Neural cell (in vitro differentiated cells): ENCODE measurements around the gene OSGEP. TPM values are rescaled to one million over a fixed set of nuclear protein-coding genes. Genes with fewer than 3 reads are reported as not detected.
"Not testable (repeated sequence)": the region's sequence is repeated elsewhere in the genome, so short reads cannot be mapped to it uniquely, and the experiment has no call there.

Experiments used
- H2AFZ ChIP-seq: fragments of 200-600, 300-800 bp; sonication (generic), shearing (Covaris generic); 2 replicates; pipeline ENCODE4 v1.6.0; 2014; ENCODE audit warnings: low read depth, mild to moderate bottlenecking, antibody characterized with exemption, low read length, moderate library complexity
- H3F3A ChIP-seq: fragments of 200-600 bp; shearing (Covaris generic); 2 replicates; pipeline ENCODE4 v1.6.1; 2016; ENCODE audit warnings: mild to moderate bottlenecking, moderate library complexity, mixed read lengths, antibody characterized with exemption, low read length; ENCODE audit not compliant: insufficient read depth, poor library complexity, severe bottlenecking
- H3K27ac ChIP-seq: fragments of 200-600, 300-800 bp; sonication (generic), shearing (Covaris generic); 2 replicates; pipeline ENCODE4 v1.5.1; 2014; ENCODE audit warnings: mild to moderate bottlenecking, low read length, moderate library complexity
- H3K27me3 ChIP-seq: fragments of 300-800, 200-600 bp; sonication (generic), shearing (Covaris generic); 2 replicates; pipeline ENCODE4 v1.6.0; 2014; ENCODE audit warnings: mild to moderate bottlenecking, low read depth, low read length, moderate library complexity; ENCODE audit not compliant: insufficient read depth
- H3K36me3 ChIP-seq: fragments of 300-800, 200-600 bp; sonication (generic), shearing (Covaris generic); 2 replicates; pipeline ENCODE4 v1.5.1; 2014; ENCODE audit warnings: mild to moderate bottlenecking, antibody characterized with exemption, low read length, moderate library complexity; ENCODE audit not compliant: insufficient read depth
- H3K4me2 ChIP-seq: fragments of 300-800, 200-600 bp; sonication (generic), shearing (Covaris generic); 2 replicates; pipeline ENCODE4 v1.6.0; 2014; ENCODE audit warnings: mild to moderate bottlenecking, low read length
- H3K4me3 ChIP-seq: fragments of 300-800, 200-600 bp; sonication (generic), shearing (Covaris generic); 2 replicates; pipeline ENCODE4 v1.5.1; 2014; ENCODE audit warnings: mild to moderate bottlenecking, low read length, moderate library complexity
- H3K79me2 ChIP-seq: fragments of 200-600 bp; shearing (Covaris generic); replicated peaks from 2 replicates; pipeline ENCODE4 v1.6.0; 2014; ENCODE audit warnings: mild to moderate bottlenecking, low read length, moderate library complexity; ENCODE audit not compliant: insufficient read depth
- H3K9ac ChIP-seq: fragments of 300-800, 200-600 bp; sonication (generic), shearing (Covaris generic); 2 replicates; pipeline ENCODE4 v1.6.1; 2016; ENCODE audit warnings: mild to moderate bottlenecking, low read length, mixed read lengths
- H3K9me2 ChIP-seq: fragments of 200-600 bp; shearing (Covaris generic); 2 replicates; pipeline ENCODE4 v1.6.1; 2016; ENCODE audit warnings: mild to moderate bottlenecking, low read length, mixed read lengths; ENCODE audit not compliant: insufficient read depth
- H3K9me3 ChIP-seq: fragments of 200-600, 300-800 bp; sonication (generic), shearing (Covaris generic); 2 replicates; pipeline ENCODE4 v1.6.1; 2016; ENCODE audit warnings: mild to moderate bottlenecking, mixed run types, low read length, moderate library complexity, mixed read lengths
- H4K20me1 ChIP-seq: fragments of 200-600 bp; shearing (Covaris generic); 2 replicates; pipeline ENCODE4 v1.6.1; 2016; ENCODE audit warnings: mild to moderate bottlenecking, mixed run types; ENCODE audit not compliant: insufficient read depth
- EP300 ChIP-seq: fragments of 450-650 bp; conservative IDR thresholded peaks from 2 replicates; pipeline ENCODE4 v1.6.1; 2014; ENCODE audit warnings: antibody characterized with exemption, mild to moderate bottlenecking, moderate library complexity; ENCODE audit not compliant: poor library complexity, severe bottlenecking
- EZH2 ChIP-seq: fragments of 200-600, 300-800 bp; shearing (Covaris generic), sonication (generic); IDR thresholded peaks from 2 replicates; pipeline ENCODE4 v1.6.1; 2014; ENCODE audit warnings: antibody characterized with exemption, low read length, borderline replicate concordance, mild to moderate bottlenecking; ENCODE audit not compliant: insufficient read depth, poor library complexity, severe bottlenecking
- MXI1 ChIP-seq: fragments of 450-650 bp; conservative IDR thresholded peaks from 2 replicates; pipeline ENCODE4 v1.6.1; 2014; ENCODE audit warnings: antibody characterized with exemption, mild to moderate bottlenecking; ENCODE audit not compliant: poor library complexity, severe bottlenecking
- POLR2AphosphoS5 ChIP-seq: IDR thresholded peaks from 2 replicates; pipeline ENCODE4 v1.6.1; 2012
- RAD21 ChIP-seq: fragments of 450-650 bp; conservative IDR thresholded peaks from 2 replicates; pipeline ENCODE4 v1.6.1; 2014; ENCODE audit warnings: antibody characterized with exemption, mild to moderate bottlenecking, moderate library complexity
- SMC3 ChIP-seq: fragments of 450-650 bp; conservative IDR thresholded peaks from 2 replicates; pipeline ENCODE4 v1.6.1; 2014; ENCODE audit warnings: antibody characterized with exemption, mild to moderate bottlenecking, moderate library complexity; ENCODE audit not compliant: poor library complexity
- TAF1 ChIP-seq: IDR thresholded peaks from 2 replicates; pipeline ENCODE4 v1.6.1; 2012; ENCODE audit warnings: low read depth
- polyA plus RNA-seq: library from polyadenylated mRNA; depleted of rRNA; stranded (reverse); fragments of >200 nt; gene quantifications from 2 replicates; pipeline ENCODE4 v1.2.3, GENCODE V29; 2014
- TF ChIP-seq, protein P1 (sequence below): IDR thresholded peaks from 2 replicates; pipeline ENCODE4 v1.6.1; 2012; ENCODE audit warnings: borderline replicate concordance
- TF ChIP-seq, protein P2 (sequence below): fragments of 450-650 bp; IDR thresholded peaks from 2 replicates; pipeline ENCODE4 v1.5.1; 2014; ENCODE audit warnings: antibody characterized with exemption, mild to moderate bottlenecking, moderate library complexity; ENCODE audit not compliant: poor library complexity, severe bottlenecking

Gene OSGEP
- polyA plus RNA-seq, 1 donor from 2014 or later = 264 TPM

DNA sequence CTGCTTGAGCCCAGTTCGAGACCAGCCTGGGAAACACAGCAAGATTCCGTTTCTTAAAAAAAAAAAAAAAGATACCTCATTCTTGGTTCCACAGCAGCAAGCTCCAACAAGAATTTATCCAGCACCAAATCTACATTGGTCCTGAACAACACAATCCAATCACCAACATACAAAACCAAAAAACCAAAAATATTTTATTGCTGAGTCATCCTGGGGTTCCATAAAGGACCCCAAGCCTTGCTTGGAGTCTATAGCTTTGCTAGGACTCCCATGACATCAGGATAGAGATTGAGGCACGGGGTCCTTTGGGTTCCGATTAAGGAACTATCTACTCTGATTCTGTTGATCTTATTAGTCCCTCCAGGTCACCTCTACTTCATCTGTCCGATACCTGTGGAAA lies 7.7 kb downstream of the OSGEP start:
- Histone ChIP-seq H3F3A (no peaks in the 10 kb centered on the region), H3K9me2 (no peaks in the 10 kb centered on the region), H3K27me3 (no peaks in the 10 kb centered on the region), H3K4me3 (no peak overlapping the region), H3K9me3 (peaks cover 4% of the 10 kb centered on the region), H4K20me1 (no peaks in the 10 kb centered on the region), H3K9ac (no peak overlapping the region), H3K36me3 (peaks cover 28% of the 10 kb centered on the region), H3K27ac (no peak overlapping the region), H3K79me2 (no peaks in the 10 kb centered on the region), H2AFZ (no peak overlapping the region), H3K4me2 (no peak overlapping the region)
- TF ChIP-seq, protein P1, sequence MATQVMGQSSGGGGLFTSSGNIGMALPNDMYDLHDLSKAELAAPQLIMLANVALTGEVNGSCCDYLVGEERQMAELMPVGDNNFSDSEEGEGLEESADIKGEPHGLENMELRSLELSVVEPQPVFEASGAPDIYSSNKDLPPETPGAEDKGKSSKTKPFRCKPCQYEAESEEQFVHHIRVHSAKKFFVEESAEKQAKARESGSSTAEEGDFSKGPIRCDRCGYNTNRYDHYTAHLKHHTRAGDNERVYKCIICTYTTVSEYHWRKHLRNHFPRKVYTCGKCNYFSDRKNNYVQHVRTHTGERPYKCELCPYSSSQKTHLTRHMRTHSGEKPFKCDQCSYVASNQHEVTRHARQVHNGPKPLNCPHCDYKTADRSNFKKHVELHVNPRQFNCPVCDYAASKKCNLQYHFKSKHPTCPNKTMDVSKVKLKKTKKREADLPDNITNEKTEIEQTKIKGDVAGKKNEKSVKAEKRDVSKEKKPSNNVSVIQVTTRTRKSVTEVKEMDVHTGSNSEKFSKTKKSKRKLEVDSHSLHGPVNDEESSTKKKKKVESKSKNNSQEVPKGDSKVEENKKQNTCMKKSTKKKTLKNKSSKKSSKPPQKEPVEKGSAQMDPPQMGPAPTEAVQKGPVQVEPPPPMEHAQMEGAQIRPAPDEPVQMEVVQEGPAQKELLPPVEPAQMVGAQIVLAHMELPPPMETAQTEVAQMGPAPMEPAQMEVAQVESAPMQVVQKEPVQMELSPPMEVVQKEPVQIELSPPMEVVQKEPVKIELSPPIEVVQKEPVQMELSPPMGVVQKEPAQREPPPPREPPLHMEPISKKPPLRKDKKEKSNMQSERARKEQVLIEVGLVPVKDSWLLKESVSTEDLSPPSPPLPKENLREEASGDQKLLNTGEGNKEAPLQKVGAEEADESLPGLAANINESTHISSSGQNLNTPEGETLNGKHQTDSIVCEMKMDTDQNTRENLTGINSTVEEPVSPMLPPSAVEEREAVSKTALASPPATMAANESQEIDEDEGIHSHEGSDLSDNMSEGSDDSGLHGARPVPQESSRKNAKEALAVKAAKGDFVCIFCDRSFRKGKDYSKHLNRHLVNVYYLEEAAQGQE = no peak
- TF ChIP-seq SMC3 (no peak), EZH2 (no peak), TAF1 (no peak), MXI1 (no peak), RAD21 (no peak), EP300 (no peak), POLR2AphosphoS5 (no peak)
- TF ChIP-seq, protein P2, sequence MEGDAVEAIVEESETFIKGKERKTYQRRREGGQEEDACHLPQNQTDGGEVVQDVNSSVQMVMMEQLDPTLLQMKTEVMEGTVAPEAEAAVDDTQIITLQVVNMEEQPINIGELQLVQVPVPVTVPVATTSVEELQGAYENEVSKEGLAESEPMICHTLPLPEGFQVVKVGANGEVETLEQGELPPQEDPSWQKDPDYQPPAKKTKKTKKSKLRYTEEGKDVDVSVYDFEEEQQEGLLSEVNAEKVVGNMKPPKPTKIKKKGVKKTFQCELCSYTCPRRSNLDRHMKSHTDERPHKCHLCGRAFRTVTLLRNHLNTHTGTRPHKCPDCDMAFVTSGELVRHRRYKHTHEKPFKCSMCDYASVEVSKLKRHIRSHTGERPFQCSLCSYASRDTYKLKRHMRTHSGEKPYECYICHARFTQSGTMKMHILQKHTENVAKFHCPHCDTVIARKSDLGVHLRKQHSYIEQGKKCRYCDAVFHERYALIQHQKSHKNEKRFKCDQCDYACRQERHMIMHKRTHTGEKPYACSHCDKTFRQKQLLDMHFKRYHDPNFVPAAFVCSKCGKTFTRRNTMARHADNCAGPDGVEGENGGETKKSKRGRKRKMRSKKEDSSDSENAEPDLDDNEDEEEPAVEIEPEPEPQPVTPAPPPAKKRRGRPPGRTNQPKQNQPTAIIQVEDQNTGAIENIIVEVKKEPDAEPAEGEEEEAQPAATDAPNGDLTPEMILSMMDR = no peak

DNA sequence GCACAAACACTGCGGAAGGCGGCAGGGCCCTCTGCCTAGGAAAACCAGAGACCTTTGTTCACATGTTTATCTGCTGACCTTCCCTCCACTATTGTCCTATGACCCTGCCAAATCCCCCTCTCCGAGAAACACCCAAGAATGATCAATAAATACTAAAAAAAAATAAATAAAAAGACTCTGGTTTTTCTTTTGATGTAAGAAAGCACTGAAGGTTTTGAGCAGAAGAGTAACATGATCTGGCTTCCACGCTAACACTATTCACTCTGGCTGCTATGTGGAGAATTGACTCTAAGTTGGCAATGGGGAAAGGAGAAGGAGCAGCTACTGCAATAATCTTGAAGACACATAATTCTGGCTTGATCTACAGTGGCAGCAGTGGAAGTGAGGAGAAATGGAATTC lies 11.0 kb downstream of the OSGEP start:
- H3F3A ChIP-seq, H3K9me3 ChIP-seq, H3K4me3 ChIP-seq: not testable (repeated sequence)

DNA sequence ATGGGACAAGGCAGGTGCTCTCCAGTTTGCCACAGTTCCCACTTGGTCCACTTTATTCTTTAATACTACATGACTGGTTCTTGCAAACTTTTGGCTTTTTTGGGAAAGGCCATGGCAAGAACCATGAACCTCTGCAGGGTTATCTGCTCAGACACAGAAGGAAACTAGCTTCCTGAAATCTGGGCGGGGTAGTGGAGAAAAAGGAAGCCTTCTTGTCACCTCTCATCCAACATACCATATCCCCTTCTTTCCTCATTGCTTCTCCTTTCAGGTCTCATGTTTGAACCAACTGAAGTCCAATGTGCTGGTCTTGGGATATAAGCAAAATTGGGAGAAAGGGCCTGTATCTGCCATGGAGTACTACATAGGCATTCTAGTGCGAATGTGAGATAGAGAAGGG lies 13.2 kb downstream of the OSGEP start:
- H3K9me3 ChIP-seq = peaks cover 4% of the 10 kb centered on the region
- no peaks in the 10 kb centered on the region for H4K20me1 ChIP-seq
- no peaks in the 10 kb centered on the region for H3F3A ChIP-seq
- no peaks in the 10 kb centered on the region for H3K27me3 ChIP-seq
- H3K4me3 ChIP-seq = no peak overlapping the region
- H3K79me2 ChIP-seq = no peaks in the 10 kb centered on the region
- no peak overlapping the region for H3K9ac ChIP-seq
- no peak overlapping the region for H3K27ac ChIP-seq
- no peak overlapping the region for H3K4me2 ChIP-seq
- H3K36me3 ChIP-seq = peaks cover 8% of the 10 kb centered on the region
- H3K9me2 ChIP-seq = no peaks in the 10 kb centered on the region
- no peak overlapping the region for H2AFZ ChIP-seq
- TF ChIP-seq SMC3 (no peak), RAD21 (no peak), MXI1 (no peak), POLR2AphosphoS5 (no peak)
- TF ChIP-seq, protein P1 = no peak
- TF ChIP-seq, protein P2 = no peak

More for the DNA sequence above, 11.0 kb downstream of the OSGEP start:
- H3K9me2 ChIP-seq, H4K20me1 ChIP-seq, H2AFZ ChIP-seq, H3K27ac ChIP-seq, H3K4me2 ChIP-seq, H3K79me2 ChIP-seq, H3K9ac ChIP-seq, H3K27me3 ChIP-seq: not testable (repeated sequence)
- H3K36me3 ChIP-seq = peaks cover 17% of the 10 kb centered on the region
